NAMALWA (cell line): ENCODE measurements around the gene OSTF1.

ENCODE experiments used
- DNase-seq: peaks from one replicate; pipeline ENCODE4 v3.0.0-alpha.2; 2015; ENCODE audit warnings: low spot score

The OSTF1 gene, protein sequence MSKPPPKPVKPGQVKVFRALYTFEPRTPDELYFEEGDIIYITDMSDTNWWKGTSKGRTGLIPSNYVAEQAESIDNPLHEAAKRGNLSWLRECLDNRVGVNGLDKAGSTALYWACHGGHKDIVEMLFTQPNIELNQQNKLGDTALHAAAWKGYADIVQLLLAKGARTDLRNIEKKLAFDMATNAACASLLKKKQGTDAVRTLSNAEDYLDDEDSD

DNA sequence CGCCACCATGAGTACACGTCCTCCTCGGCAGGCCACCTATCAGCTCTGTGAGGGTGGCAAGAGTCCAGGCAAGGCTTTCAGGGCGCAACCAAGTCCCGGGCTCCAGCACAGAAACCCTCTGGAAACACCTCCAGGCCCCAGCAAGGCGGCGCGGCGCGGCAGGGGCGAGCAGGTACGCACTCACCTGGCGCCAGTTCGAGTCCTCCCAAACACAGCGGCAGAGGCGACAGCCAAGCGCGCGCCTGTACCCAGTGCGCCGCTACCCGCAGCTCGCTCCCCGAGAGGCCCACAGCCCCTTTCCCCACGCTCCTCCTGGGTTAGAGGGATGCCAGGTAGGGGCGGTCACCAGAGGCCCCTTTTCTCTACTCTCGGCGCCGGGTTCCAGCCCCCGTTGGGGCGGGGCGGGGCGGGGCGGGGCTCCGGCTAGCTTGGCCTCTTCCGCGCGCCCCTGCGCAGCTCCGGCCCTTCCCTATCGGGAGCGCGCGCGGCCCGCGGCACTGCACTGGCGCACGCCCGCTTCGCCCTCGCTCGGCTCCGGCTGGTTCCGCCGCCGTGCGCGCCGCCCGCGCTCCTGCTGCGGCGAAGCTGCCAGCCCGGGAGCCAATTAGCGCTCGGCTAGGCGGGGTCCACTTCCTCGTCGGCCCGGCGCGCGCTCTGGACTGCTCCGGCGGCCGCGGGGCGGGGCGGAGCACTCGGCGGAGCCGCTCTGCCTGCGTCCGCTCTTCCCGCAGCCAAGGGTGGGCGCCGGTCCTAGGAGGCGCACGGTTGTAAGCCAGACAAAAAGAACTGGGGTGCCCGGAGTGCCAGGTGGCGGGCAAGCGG is at the start of gene OSTF1, which contains the start of gene NMRK1:
OSTF1 (plus strand) TSS at position 691 of the 822 bp plus-strand sequence. CDS start 179 bp downstream, outside the sequence.
NMRK1 (minus strand) TSS at position 332 of the 822 bp plus-strand sequence. CDS start 5,040 bp downstream, outside the sequence.
- DNase-seq, result peak; percentile 94

DNA sequence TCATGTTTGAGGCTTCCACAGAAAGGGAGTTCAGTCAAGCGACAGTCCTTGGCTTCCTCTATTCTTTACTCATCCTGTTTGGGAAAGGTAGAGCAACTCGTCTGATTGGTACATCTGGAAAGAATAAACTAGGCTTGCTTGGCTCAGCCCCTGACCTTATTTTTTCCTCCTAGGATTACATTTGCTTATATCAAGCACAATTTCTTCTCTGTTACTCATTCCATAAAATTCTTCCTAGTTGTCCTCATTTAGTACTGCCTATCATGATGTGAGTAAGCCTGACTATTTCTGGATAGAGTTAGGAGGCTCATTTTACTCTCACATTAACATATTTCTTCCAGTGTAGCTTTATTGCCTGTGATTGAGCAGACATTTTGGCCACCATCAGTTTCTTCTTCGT is 49.3 kb upstream of the OSTF1 start:
- no peak for DNase-seq

DNA sequence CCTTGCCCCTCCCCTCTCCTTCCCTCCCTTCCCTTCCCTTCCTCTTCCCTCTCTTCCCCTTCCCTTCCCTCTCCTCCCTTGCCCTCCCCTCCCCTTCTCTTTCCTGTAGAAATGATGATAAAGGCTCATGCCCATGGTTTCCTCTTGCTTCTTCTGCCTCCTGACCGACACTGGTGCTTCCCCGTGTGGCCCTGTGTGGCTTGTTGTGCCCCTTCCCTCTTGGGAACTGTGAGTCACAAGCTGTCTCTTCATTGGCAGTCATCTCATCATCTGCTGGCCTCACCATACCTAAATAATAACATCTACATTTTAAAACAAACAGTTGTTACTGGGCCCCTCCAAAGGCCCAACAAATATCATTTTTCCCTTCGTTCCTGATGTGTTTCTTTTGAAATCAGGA is 48.5 kb upstream of the OSTF1 start:
- no peak for DNase-seq

DNA sequence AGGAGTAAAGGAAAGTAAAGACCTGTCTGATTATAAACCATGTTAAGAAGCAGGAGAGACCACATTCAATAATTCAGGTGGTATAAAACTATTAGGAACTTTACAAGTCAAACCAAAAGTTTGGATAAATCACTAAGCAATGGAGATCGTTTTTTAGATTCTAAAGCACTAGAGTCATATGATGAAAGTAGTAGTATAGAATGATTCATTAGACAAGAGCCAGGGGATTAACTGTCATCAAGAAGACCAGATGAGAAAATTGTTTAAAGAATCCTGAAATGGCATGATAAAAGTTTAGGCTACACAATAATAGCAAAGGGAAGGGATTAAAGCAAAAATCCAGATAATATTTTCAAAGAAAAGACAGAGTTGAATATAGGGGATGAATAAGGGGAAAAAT is 47.3 kb upstream of the OSTF1 start:
- no peak for DNase-seq

DNA sequence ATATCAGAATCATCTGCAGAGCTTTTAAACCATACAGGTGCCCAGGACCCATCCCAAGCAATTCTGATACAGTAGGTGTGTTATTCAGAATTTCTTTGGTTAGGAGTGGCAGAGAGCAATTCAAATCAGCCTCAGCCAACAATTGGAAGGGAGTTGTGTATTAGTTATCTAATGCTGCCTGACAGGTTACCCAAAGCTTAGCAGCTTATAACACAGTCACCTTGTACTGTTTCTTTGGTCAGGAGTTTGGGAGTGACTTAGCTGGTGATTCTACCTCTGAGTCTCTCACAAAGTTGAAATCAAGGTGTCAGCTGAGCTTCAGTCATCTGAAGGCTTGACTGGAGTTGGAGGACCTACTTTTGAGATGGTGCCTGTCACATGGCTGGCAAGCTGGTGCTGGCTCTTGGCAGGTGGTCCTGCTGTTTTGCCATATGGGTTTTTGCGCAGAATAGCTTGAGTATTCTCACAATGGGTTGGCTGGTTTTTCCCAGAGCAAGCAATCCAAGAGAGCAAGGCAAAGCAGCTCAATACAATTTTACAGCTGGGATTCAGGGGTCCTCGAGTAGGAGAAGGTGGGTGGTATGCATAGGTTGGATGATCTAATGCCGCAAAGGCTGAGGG is 41.5 kb upstream of the OSTF1 start:
- DNase-seq, result no peak

DNA sequence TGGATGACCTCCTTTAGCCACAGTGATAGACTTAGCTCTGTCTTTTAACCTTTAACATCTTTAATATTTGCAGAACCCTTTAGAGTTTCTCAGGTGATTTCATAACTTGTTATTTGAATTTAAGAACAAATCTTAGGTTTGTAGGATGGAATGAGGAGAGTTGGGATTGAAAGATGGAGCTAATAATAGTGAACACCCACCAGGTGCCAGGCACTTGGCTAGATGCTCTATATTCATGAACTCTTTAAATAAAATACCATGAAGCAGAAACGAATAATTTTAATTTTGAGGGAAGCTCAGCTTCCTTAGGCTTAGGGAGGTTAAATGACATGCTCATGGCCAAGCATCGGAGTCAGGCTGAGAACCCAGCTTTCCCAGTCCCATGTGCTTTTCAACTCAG is 40.8 kb upstream of the OSTF1 start:
- no peak for DNase-seq

DNA sequence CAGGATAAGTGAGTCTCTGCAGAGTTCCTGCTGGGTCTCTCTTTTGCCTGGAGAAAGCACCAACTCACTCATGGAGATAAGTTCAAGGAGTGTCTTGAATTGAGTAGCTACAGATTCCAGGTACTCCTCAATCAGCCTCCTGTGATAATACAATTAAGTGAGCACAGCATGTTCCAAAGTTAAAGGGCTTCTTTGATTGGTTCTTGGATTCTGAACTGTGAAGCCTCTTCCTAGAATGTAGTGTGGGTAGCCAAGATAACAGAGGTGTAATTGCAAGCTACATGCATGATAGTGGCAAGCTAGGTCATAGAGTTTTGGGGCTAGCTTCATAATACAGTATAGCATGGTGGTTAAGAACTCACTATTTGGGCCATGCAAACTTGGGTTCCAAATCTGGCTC is 37.0 kb upstream of the OSTF1 start:
- DNase-seq, result no peak

DNA sequence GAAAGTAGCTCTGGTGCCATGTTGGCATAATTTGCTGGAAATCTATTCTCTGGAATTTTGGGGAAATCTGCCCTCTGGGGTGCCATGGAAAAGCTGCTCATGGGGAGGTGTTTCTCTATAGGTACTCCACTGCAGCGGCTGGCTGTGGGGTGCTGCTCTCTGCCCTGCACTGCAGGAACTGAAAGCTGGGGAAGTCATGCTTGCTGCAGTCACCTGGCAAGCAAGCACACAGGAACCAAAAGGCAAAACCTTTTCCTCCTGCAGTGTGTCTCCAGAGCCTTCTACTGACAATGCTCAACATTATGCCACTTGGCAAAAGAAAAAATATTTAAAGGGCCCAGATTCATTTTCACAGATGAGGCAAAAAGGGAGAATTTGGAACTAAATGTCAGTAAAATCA is 34.4 kb upstream of the OSTF1 start:
- peak; percentile 36 for DNase-seq

DNA sequence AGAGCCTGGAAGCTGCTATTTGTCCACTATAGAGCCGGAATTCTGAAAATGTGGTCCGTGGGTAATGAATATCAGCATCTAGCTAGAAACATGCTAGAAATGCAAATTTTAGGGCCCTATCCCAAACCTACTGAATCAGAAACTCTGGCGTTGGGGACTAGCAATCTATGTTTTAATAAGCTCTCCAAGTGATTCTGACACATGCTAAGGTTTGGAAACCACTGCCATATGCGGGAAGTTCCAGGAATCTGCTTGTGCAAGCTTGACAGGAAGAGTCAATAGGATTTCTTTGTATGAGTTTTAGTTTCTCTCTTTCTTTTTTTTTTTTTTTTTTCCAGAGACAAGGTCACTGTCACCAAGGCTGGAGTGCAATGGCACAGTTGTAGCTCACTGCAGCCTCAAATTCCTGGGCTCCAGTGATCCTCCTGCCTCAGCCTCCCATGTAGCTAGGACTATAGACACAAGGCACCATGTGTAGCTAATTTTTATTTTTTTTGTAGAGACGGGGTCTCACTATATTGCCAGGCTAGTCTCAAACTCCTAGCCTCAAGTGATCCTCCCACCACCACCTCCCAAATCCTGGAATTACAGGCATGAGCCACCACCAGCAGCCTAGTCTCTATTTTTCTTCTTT is 33.8 kb upstream of the OSTF1 start:
- no peak for DNase-seq

DNA sequence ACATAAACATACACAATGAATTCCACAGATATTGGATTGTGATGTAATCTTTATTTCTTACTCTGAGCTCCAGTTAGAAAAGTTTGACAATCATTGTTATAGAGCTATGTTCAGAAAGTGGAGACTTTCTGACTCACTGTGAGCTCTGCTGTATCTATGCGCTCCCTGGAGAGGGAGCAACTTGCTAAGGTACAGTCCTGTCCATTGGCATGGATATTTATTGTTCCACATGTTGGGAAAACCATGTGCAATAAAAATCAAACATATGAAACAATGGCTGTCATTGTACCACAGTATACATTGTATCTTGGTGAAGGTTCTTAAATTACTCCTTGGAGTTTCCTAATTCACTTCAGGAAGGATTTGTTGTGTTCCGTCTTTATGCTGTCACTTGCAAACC is 27.1 kb upstream of the OSTF1 start:
- DNase-seq, result no peak

DNA sequence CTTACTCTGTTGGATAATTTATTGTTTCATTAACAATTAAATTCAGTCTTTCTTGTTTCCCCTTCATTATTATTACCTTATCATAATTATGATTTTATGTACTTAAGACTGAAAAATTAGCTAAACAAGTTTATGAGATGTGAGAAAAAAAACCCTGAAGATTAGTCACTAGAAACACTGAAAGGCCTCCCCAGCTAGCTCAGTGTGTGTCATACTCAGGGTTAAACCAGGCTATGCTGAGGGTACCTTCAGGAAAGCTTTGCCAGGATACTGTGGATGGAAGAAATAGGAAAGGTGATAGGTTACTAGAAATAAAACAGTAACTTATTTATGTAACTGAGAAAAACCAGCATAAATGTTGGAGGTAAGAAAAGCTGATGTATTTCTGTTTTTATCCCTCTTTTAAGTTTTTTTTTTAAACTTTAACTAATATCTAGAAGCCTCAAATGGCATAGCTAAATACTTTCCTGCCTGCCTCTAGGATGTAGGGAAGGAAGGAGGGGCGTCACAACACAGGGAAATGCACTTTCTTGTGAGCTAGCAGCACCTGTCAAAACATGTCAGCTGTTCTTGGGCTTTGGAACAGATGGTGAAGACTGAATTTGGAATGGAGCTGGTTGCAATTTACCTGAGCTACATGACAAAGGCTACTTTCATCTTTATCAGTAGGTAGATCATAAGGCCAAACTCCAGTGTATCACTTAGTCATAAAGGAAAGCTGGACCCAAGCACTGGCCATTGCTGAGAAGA is 24.6 kb upstream of the OSTF1 start:
- no peak for DNase-seq

DNA sequence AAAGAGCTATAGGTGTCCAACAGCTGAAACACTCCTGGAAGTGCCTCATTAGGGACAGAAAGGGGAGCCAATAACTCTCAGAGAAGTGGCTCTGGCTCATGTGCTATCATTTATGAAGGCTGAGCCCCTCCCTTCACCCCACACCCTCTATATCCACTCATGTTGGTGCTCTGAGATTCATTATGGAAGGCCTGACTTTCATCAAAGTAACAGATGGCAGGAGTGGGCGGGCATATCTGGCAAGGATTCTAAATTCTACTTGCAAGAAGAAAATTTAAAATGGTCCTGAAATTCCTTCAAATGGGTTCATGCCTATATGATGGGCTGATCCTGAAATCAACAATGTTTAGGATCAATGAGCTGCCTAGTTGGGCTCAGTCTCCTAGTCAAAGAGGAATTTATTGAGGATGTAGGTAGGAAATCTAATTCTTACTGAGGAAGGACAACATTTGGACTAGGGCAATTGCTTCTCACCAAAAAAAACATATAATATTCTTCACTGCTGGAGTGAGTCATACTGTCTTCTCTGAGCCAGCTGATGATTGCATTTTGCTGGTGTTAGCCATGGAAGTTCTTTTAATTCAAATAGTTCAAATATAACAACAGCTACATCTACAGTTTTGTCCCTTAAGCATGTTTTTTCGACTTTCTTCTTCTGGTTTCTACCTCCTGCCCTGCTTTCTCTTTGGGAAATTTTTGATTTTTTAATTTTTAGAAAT is 23.8 kb upstream of the OSTF1 start:
- no peak for DNase-seq

DNA sequence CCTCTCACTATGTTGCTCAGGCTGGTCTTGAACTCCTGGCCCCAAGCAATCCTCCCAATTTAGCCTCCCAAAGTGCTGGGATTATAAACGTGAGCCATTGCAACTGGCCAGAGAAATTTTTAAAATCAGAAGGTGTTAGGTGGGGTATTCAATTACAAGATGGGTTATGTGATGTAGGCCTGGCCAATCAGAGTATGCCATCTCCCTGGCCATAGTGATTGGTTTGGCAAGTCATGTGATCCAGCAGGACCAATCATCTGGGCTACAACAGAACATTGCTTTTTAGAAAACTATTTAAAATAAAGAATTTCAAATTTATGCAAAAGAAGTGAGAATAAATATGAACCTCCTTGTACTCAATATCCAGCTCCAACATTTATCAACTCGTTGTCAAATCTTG is 22.8 kb upstream of the OSTF1 start:
- DNase-seq, result peak; percentile 13

DNA sequence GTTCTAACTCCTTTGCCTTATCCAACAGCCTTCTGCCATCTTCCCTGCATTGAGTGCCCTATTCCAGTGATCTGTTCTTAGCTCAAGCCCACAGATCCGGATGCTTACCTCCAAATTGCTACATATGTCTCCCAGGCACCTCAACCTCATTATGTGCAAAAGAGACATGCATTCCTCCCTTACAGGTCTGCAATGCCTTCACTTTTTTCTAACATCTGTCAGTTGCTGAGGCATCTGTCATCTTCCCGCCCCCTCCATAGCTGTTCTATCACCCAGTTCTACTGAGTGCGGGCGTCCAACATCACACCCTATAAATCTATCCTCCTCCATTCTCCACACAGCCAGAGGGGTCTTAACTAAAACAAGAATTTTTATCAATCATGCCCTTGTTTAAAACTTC is 20.4 kb upstream of the OSTF1 start:
- no peak for DNase-seq

DNA sequence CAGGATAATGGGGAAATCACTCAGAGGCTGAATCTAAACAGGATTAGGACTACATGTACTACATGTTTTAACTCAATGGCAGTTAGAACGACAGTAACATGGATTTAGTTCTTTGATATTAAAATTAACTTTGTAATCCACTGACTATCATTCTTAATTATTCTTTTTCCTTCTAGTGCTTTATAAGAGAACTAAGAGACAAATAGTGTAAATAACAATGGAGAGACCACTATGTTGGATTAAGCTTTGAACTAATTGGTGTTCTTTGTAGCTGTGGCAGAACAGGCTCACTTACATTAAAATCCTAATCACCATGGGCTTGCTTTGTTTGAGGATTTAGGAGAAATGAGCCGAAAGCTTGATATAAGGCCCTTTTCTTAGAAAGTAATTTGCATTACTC is 19.1 kb upstream of the OSTF1 start:
- DNase-seq, result no peak

DNA sequence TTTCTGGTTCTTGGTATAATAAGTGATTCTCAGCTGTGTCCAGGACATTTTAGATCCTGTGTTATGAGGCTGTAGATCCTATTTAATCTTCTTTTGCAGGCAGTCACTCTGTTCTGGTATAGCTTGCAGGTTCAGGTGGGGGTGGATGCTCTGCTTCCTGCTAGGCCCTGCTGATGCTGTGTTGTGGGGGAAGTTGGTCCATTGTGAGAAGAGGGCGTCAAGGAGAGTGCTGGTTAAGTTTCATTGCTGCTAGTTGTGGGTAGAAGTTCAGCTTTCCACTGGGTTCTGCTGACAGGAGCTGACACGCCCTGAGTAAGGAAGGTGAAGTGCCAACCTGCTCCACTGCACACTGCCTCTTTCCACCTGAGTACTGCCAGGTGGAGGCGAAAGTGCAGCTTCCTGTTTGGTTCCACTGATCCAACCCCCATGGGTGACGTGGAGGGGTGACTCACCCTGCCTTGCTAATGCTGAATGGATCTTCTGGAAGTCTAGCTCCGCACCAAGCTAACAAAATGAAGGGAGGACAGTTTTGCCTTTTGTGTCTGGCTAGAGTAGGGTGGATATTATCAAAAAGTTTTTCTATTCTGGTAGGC is 16.7 kb upstream of the OSTF1 start:
- no peak for DNase-seq

DNA sequence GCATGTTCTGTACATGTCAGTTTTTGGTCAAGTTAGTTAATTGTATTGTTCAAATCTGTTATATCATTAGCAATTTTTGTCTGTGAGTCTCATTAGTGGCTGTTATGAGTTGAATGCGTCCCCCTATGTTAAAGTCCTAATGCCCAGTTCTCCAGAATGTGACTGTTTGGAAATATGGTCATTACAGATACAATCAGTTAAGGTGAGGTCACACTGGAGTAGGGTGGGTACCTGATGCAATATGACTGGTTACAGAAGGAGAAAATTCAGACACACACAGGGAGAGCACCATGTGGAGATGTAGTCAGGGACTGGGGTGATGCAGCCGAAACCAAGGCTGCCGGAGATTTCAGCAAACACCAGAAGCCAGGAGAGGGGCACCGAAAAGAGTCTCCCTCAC is 15.4 kb upstream of the OSTF1 start:
- DNase-seq, result no peak

DNA sequence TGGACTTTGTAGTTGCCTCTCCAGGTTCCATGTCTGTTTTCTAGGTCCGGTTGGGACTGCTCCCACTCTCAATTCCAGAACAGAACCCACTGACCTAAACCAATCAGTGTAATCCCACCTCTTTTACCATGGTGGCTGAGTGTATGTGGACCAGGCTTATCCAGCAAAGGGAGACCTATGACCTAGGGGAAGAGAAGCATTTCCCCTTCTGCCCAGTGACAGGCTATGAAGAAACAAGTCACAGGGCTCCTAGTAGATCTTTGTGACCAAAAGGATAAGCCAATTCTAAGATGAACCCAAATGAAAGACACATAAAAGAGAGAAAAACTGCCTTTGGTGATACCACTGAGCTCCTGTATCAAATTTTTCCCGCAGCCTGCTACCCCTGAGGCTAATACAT is 6.7 kb upstream of the OSTF1 start:
- no peak for DNase-seq

DNA sequence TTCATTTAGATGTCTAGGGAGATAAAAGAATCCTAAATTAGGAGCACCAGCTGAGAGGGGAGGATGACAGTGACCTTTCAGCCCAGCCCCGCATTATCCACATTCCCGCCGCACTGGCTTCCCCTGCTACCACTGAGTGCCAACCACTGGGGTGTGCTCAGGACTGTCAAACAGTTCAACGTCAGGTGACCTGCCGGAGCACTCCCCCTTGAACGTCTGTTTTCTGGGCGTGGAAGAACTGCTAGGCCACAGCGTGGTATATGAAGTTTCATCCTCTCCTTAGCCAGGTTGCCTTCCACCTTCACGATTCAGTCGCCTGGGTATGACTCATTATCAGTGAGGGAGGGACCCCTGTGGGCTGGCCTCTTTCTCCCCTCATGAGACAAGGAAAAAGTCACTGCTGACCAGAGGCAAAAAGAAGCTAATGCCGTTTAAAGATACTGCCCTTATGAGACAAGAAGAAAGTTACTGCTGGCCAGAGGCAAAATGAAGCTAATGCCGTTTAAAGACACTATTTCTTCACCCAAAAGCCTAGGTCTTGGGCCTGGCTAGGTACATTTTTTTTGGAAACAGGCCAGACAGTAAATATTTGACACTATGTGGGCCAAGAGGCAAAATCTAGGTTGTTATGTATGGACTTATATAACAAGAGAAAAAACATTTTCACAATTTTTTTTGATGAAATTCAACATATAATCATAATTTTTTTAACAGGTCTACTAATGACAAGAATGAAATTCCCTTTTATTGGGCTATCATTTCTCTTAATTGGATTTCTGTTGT is 4.9 kb upstream of the OSTF1 start:
- DNase-seq, result no peak

DNA sequence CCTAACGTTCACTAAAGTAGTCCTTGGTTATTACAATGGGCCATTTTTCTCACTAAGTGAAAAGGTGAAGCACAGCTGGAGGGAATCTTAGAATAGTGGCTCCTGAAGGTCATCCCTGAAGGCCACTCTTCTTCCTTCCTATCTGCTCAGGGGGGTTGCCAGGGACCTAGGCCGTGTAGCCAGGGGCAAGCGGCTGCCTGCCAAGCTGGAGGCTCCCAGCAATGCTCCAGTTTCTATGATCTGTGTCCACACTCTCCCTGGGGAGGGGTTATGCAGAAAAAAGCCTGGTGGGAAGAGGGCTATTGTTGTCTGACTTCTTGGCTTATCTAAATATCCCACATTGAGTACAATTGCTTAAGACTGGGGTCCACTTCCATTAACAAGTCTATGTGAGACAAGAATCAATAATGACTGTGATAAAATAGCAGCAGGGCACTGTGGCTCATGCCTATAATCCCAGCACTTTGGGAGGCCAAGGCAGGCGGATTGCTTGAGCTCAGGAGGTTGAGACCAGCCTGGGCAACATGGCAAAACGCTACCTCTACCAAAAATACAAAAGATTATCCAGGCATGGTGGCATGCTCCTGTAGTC is 4.1 kb upstream of the OSTF1 start:
- no peak for DNase-seq
